Hepatocyte (in vitro differentiated cells): ENCODE data around the gene DYDC1.

Source experiments
- CTCF ChIP-seq: fragments of 200-600 bp; sonication (generic); IDR thresholded peaks from 2 replicates; pipeline ENCODE4 v1.5.1; 2016; ENCODE audit warnings: antibody characterized with exemption, mild to moderate bottlenecking; ENCODE audit not compliant: poor library complexity
- EZH2 ChIP-seq: fragments of 200-600 bp; sonication (generic); IDR thresholded peaks from 2 replicates; pipeline ENCODE4 v1.6.1; 2016; ENCODE audit warnings: antibody characterized with exemption, mild to moderate bottlenecking, borderline replicate concordance
- EZH2phosphoT487 ChIP-seq: fragments of 200-600 bp; sonication (generic); IDR thresholded peaks from one replicate; pipeline ENCODE4 v1.6.1; 2018; ENCODE audit warnings: antibody characterized with exemption, mild to moderate bottlenecking, low read depth, moderate library complexity; ENCODE audit not compliant: unreplicated experiment, severe bottlenecking

- no peak for TF ChIP-seq CTCF
- TF ChIP-seq EZH2, result no peak
- no peak for TF ChIP-seq EZH2phosphoT487
Observed at GRCh38 chr10:80292607-80293239, 63.8 kb downstream of the DYDC1 start.
